Mucosa of stomach (tissue), 1 donor: ENCODE measurements around the gene UBE2O.

ENCODE experiments used
- H3K27me3 ChIP-seq: one replicate; pipeline ENCODE4 v1.7.0; 2013; ENCODE audit warnings: mild to moderate bottlenecking, low read length; ENCODE audit not compliant: control insufficient read depth, insufficient read depth
- H3K36me3 ChIP-seq: one replicate; pipeline ENCODE4 v1.7.0; 2013; ENCODE audit warnings: low read length; ENCODE audit not compliant: control insufficient read depth, insufficient read depth
- H3K4me1 ChIP-seq: one replicate; pipeline ENCODE4 v1.7.0; 2013; ENCODE audit warnings: mild to moderate bottlenecking, low read length; ENCODE audit not compliant: control insufficient read depth, insufficient read depth
- H3K4me3 ChIP-seq: one replicate; pipeline ENCODE4 v1.7.0; 2013; ENCODE audit warnings: low read length
- H3K9ac ChIP-seq: one replicate; pipeline ENCODE4 v1.7.0; 2013; ENCODE audit warnings: mild to moderate bottlenecking, low read length, moderate library complexity
- H3K9me3 ChIP-seq: one replicate; pipeline ENCODE4 v1.7.0; 2013; ENCODE audit warnings: mild to moderate bottlenecking, low read length, moderate library complexity; ENCODE audit not compliant: control insufficient read depth
- donor health status: Pancreatic carcinoma.

Gene UBE2O

DNA sequence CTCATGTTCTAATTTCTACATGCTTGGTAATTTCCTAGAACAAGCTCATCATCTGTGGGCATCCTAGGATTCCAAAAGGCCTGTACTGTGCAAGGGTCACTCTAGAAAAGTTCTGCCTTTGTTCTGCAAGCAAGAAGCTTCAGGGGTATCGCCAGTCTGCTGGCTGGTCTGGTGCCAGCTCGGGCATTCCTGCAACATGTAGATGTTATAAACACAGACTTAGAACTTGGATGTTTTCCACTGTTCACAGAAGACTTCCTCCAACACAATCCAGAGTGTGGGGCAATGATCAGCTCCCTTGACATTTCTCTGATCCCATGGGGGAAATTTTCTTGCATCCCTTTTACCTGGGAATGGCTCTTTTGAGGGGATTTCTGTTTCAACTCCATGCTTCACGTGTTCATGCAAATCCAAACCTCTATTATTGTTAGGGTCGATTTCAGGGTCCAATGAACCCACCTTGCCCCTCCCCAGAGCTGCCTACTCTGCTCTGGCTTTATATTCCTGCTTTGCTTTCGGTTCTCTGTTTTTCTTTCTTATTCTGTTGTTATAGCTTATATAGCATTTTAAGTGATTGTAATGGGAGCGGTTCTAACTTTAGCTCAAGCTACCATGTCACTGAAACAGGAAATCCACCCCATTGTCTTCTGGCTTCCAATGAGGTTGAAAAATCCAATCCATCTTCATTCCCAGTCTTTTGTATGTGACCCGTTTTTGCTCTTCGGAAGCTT lies 25.3 kb downstream of the UBE2O start:
- H3K4me1 ChIP-seq = no peaks in the 10 kb centered on the region
- H3K9ac ChIP-seq = no peak overlapping the region
- no peak overlapping the region for H3K4me3 ChIP-seq
- no peaks in the 10 kb centered on the region for H3K36me3 ChIP-seq
- no peaks in the 10 kb centered on the region for H3K27me3 ChIP-seq
- no peaks in the 10 kb centered on the region for H3K9me3 ChIP-seq

DNA sequence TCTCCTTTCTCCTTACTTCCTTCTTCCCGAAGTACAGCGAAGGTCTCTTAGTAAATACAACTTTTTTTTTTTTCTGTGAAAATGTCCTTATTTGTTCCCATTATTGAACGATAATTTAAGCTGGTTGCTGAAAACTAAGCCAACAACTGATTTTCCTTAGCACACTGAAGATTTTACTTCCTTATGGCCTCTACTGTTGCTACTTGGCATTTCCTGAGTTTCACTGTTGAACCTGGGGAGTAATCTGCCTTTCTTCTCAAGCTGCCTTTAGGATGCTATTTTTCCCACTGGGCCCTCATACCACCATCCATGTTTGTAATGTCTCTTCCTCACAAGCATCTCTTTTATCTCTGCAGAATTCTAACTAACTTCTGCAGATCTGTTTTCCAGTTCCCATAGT lies 26.1 kb downstream of the UBE2O start:
- Histone ChIP-seq H3K36me3 (no peaks in the 10 kb centered on the region), H3K4me3 (no peak overlapping the region), H3K27me3 (no peaks in the 10 kb centered on the region), H3K9ac (no peak overlapping the region), H3K9me3 (no peaks in the 10 kb centered on the region), H3K4me1 (no peaks in the 10 kb centered on the region)

DNA sequence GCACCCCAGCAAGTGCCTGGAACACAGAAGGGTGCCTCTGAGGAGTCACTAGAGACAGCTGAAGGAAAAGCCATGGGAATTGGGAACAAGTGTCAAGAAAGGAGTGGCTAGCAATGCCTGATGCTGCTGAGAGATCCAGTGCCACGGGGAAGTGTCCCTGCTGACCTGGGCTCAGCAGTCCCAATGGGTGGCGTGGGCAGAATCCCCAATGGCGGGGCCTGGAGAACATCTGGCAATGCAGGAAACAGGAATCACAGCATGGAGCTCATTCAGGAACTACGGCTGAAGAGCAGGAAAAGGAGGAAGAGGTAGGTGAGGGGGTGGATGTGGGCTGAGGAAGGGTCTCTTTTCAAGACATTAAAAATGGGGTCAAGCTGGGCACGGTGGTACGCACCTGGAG lies 30.1 kb downstream of the UBE2O start:
- Histone ChIP-seq H3K27me3 (no peaks in the 10 kb centered on the region), H3K9me3 (no peaks in the 10 kb centered on the region), H3K4me1 (peaks cover 10% of the 10 kb centered on the region), H3K9ac (no peak overlapping the region), H3K36me3 (no peaks in the 10 kb centered on the region), H3K4me3 (no peak overlapping the region)

DNA sequence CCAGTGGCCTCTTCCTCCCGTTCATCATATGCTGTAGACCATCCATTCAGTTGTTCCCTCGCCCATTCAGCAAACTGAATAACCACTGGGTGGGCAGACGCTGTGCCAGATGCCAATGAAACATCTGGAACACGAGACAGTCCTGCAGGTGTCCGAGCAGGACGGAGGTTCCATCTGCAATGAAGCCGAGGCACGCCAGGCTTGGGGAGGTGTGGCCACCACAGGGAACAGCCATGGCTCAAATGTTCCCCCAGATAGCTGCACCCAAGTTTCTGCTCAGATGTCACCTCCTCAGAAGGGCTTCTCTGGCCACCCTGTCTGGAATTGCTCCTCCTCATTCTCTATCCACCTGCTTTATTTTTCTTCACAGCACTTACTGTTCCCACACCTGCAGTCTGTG lies 30.5 kb downstream of the UBE2O start:
- Histone ChIP-seq H3K4me1 (peaks cover 15% of the 10 kb centered on the region), H3K9ac (no peak overlapping the region), H3K27me3 (no peaks in the 10 kb centered on the region), H3K9me3 (no peaks in the 10 kb centered on the region), H3K36me3 (no peaks in the 10 kb centered on the region), H3K4me3 (no peak overlapping the region)

DNA sequence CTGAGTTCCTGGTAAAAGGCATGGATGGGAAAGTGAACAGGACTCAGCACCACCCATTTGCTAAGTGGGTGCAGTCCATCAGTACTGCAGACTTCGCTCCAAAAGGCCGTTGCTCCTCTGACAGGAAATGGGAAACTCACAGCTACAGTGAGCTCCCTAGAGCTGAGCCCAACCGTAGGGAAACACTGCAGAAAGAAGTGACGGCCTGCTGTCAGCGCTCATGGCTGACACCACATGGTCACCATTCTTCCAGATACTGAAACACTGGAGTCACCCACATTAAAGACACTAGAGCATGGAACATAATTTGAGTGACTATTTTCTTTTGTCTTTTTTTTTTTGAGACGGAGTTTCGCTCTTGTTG lies 31.9 kb downstream of the UBE2O start:
- Histone ChIP-seq H3K9me3 (no peaks in the 10 kb centered on the region), H3K27me3 (no peaks in the 10 kb centered on the region), H3K36me3 (no peaks in the 10 kb centered on the region), H3K4me1 (peaks cover 24% of the 10 kb centered on the region), H3K4me3 (no peak overlapping the region), H3K9ac (no peak overlapping the region)

DNA sequence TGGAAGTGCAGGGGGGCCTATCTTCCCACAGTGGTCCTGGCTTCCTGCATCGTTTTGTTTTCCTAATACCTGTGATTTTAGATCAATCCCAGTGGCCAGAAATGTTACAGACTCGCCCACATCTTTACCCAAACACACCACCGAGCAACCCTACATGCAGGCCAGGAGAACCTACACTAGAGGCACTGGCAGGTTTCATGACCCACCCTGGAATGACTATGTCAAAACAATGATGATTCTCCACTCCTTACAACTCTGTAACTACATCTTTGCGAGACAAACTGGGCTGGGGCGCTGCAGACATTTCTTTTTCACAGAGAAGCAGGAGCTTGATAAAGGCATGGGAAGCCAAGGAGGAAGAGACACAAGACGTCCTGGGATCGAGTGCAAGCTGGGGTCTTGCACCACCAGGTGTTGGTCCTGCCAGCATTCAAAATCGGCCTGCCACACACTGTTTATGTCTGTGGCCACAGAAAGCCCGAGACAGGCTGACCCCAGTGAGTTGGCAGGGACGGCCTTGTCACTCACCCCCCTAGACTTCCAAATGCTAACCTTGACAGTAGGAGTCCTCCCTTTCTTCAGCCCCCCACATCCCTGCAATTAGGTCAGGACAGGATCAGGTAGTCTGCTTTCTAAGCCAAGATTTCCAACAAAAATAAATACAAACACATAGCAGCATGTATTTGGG lies 32.5 kb downstream of the UBE2O start:
- H3K4me1 ChIP-seq = peaks cover 24% of the 10 kb centered on the region
- no peaks in the 10 kb centered on the region for H3K36me3 ChIP-seq
- H3K4me3 ChIP-seq = no peak overlapping the region
- no peaks in the 10 kb centered on the region for H3K27me3 ChIP-seq
- H3K9me3 ChIP-seq = no peaks in the 10 kb centered on the region
- H3K9ac ChIP-seq = no peak overlapping the region

DNA sequence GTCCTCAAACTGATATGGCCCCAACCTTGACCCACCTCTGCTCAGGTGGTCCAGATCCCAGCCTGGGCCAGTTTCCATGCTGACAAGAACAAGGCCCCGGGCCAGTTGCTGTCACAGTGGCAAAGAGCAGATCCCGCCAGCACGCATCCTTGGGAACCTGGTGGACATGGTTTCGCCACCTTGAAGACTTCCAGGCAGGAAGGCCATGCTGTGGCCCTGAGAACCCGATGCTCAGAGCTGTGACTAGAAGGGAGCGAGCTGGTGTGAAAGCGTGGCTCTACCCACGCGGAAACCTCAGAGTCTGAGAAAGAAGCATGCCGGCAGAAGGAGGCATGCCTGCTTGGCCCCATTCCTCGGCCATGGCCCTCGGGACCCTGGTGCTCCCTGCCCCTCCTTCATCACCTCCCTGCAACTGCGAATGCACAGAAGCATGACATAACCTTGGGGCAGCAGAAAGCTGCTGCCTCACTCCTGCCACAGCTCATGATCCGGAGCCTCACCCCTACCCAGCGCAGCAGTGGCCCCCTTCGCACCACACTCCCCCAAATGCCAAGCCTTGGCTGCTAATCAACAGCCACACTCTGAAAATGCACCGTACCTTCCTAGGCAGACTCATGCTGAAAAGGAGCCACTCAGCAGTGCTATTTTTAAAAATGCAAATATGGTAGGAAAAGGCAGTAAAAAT lies 33.2 kb downstream of the UBE2O start:
- H3K9ac ChIP-seq = no peak overlapping the region
- H3K36me3 ChIP-seq = no peaks in the 10 kb centered on the region
- no peaks in the 10 kb centered on the region for H3K27me3 ChIP-seq
- no peak overlapping the region for H3K4me3 ChIP-seq
- H3K4me1 ChIP-seq = peaks cover 30% of the 10 kb centered on the region
- no peaks in the 10 kb centered on the region for H3K9me3 ChIP-seq

DNA sequence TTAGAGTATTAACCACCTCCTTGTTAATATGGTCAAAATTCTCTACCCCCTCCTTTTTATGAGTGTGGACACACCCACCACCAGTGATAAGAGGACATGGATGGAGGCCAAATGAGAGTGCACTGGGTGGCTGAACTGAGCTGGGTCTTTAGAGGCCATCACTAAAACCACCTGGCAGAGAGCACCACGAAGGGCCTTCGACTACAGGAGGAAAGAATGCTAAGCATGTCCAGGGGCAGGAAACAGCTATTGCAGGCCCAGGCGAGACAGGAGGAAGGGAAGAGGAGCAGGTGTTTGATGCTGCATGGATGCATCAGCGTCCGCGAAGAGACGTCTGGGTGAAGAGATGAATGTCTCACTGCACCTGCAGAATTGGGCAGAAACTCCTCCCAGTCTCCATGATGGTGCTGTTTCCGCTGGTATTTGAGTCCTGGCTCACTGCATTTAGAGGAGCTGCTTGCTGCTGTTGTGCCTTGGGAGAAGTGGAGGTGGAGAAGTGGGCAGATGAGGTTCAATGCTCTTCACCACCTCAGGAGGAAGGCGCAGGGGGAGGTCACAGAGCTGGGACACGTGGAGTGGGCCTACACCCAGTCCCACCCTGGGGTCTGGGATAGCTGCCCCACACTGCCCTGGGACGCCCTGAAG lies 35.3 kb downstream of the UBE2O start:
- peaks cover 37% of the 10 kb centered on the region for H3K4me1 ChIP-seq
- no peak overlapping the region for H3K4me3 ChIP-seq
- no peaks in the 10 kb centered on the region for H3K9me3 ChIP-seq
- H3K9ac ChIP-seq = no peak overlapping the region
- no peaks in the 10 kb centered on the region for H3K36me3 ChIP-seq
- H3K27me3 ChIP-seq = no peaks in the 10 kb centered on the region

DNA sequence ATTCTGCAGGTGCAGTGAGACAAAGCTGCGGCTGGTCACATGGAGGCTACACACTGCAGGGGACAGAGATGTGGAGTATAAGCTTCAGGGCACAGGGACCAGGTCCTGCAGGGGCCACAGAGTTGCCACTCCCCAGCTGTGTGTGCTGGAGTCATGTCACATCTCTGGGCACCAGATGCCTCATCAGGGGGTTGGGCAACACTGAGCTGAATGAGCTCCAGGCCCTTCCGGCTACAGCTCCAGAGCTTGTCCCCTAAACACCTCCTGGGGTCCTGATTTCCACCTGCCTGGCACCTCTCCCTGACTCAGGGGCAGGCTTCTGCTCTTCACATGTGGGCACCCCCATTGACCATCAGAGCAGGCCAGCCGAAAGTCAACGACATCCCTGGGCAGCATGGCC lies 36.1 kb downstream of the UBE2O start:
- peaks cover 37% of the 10 kb centered on the region for H3K4me1 ChIP-seq
- no peaks in the 10 kb centered on the region for H3K27me3 ChIP-seq
- no peak overlapping the region for H3K9ac ChIP-seq
- no peak overlapping the region for H3K4me3 ChIP-seq
- H3K9me3 ChIP-seq = no peaks in the 10 kb centered on the region
- H3K36me3 ChIP-seq = no peaks in the 10 kb centered on the region

DNA sequence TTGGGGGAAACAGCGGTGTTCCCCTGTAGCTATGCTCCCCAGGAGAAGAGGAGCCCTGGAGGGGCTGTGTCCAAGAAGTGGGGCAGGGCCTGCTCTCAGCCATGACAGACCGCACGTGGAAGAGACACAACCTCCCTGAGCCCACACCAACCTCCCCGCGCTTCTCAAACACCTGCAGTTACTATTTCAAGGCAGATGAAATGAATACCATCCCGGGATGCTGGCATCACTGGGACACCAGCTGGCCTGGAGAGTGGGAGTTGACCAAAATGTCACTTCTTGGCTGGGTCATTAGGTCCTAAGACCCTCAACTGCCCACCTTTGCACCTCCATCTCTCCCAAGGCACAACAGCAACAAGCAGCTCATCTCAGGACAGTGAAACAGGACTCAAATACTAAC lies 36.5 kb downstream of the UBE2O start:
- Histone ChIP-seq H3K4me3 (no peak overlapping the region), H3K4me1 (peaks cover 37% of the 10 kb centered on the region), H3K9ac (no peak overlapping the region), H3K9me3 (no peaks in the 10 kb centered on the region), H3K36me3 (no peaks in the 10 kb centered on the region), H3K27me3 (no peaks in the 10 kb centered on the region)

DNA sequence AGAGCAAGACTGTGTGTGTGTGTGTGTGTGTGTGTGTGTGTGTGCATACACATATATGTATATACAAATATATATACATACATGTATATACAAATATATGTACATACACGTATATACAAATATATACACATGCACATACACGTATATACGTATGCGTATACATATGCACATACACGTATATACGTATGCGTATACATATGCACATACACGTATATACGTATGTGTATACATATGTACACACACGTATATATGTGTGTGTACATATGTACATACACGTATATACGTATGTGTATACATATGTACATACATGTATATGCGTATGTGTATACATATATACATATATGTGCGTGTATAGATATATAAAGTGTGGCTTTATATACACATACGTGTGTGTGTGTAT lies 37.2 kb downstream of the UBE2O start:
- H3K27me3 ChIP-seq = no peaks in the 10 kb centered on the region
- H3K9me3 ChIP-seq = no peaks in the 10 kb centered on the region
- H3K36me3 ChIP-seq = no peaks in the 10 kb centered on the region
- H3K4me3 ChIP-seq = no peak overlapping the region
- no peak overlapping the region for H3K9ac ChIP-seq
- H3K4me1 ChIP-seq = peaks cover 35% of the 10 kb centered on the region
